ENCODE measurements around the gene KCNJ15.

GRCh38 chr21:38297871-38298270 lies 41.1 kb downstream of the KCNJ15 start:
- TF ChIP-seq CTCF (conservative IDR thresholded peaks at IDR 0.05; ENCODE audit: low read depth, low read length) (no peak), CHD1 (IDR thresholded peaks at IDR 0.05; ENCODE audit: low read depth, low read length) (no peak)

All from IMR-90 (cell line).